GM21825 (cell line): Measurements from ENCODE around the gene MYO5B.
"Not testable (repeated sequence)": the region's sequence is repeated elsewhere in the genome, so short reads cannot be mapped to it uniquely, and the experiment has no call there.

Source experiments
- ATAC-seq: cut with Tn5 transposase; IDR thresholded peaks from one replicate; pipeline ENCODE4 v1.9.1; 2021; ENCODE audit warnings: mild to moderate bottlenecking, moderate library complexity; ENCODE audit not compliant: unreplicated experiment

The MYO5B gene

DNA sequence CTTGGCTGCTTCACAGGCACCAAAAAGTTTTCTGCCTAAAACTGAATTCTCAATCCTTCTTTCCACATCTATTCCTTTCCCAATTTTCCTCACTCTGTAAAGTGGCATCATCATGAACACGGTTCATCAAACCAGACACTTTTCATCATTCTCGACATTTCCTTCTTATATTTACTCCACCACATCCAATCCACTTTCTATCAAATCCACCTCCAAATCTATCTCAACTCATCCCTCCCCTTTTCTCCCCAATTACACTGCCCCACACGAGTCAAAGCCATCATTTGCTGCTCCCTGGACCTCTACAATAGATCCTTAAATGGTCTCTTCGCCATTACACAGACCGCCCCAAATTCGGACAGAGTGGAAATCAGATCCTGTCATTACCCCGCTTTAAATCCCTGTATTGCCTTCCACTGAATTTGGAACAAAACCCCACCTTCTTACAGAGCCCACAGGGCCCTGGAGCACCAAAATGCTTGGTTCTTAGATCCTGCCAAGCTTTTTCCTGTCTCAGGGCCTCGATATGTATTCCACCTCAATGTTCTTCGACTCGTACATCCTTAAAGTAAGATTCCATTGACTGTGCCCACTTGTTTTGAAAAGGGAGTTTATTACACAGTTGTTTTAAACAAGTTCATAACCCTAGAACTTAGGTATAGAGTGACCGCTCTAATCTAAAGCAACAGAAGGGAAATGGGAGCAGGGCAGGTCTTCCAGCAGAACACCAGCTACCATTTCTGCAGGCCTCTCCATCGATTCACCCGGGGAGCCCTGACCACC, 382.5 kb downstream of the MYO5B start:
- no peak for ATAC-seq

DNA sequence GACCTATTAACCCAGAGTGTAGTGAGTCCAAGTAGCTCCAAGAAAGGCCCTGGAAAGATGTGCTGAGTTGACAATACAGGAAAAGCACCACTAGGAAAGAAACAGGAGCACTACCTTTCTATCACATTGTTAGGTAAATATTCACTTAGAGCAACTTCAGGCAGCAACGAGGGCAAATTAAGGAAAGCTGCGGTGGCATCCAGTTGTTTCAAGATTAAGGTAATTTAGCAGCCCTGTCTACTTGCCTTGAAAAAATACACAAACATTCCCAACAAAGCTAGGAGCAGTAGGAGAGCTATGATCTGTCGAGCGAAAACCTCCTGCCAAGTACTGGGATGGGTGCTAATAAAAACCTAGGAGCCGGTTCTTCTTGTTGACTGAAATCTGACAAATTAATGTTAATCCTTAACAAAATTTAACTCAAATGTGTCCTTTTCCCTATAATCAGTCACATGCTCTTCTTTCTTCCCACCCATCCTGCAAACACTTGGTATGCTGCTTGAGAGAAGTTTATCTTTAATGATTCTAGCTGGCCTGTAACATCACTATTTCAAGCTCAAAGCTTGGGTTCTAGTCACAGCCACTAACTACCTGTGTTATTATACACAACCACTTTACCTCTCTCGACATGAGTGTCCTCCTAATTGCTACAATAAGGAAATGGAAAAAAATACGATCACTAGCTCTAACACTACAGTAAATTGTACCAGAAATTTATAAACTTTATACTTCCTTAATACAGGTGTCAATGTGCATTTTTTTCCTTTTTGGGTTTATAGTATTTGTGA, 383.6 kb downstream of the MYO5B start:
- ATAC-seq = no peak

DNA sequence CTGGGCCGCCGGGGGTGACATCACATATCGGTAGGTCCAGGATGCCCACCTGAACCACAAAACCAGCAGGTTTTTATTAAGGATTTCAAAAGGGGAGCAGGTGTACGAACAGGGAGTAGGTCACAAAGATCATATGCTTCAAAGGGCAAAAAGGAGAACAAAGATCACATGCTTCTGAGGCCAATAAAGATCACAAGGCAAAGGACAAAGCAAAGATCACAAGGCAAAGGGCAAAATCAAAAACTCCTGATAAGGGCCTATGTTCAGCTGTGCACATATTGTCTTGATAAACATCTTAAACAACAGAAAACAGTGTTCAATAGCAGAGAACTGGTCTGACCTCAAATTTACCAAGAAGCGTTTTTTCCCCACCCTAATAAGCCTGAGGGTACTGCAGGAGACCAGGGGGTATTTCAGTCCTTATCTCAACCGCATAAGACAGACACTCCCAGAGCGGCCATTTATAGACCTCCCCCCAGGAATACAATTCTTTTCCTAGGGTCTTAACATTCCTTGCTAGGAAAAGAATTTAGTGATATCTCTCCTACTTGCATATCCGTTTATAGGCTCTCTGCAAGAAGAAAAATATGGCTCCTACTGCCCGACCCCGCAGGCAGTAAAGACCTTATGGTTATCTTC, 386.3 kb downstream of the MYO5B start:
- ATAC-seq = not testable (repeated sequence)

DNA sequence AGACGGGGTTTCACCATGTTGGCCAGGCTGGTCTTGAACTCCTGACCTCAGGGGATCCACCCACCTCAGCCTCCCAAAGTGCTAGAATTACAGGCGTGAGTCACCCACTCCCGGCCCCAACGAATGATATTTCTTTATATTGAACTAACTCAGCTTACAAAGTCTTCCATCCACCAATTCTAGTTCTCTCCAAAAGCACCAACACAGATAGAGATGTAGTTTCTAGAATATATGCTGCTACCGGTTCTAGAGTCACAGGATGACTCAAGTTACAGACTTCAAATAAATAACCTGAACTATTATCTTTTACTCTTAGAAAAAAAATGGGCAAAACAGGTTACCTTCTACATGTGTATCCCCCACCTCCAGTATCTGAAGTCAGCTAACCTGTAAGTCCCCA, 390.9 kb downstream of the MYO5B start:
- ATAC-seq = no peak

DNA sequence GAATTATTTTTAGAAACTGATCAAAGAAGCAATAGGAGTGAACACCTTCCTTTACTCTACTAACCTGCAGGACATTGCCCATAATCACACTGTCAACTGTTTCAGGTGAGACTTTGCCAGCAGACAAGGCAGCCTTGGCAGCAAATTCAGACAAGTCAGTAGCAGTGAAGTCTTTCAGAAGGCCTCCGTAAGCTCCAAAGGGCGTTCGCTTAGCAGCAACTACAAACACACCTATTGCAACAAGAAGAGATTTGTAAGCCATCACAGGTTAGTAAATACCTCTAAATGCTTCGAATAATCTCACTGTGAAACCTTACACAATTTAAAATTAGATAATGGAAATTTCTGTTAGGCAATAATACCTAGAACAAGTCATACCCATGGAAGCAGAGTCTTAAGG, 392.3 kb downstream of the MYO5B start:
- no peak for ATAC-seq

DNA sequence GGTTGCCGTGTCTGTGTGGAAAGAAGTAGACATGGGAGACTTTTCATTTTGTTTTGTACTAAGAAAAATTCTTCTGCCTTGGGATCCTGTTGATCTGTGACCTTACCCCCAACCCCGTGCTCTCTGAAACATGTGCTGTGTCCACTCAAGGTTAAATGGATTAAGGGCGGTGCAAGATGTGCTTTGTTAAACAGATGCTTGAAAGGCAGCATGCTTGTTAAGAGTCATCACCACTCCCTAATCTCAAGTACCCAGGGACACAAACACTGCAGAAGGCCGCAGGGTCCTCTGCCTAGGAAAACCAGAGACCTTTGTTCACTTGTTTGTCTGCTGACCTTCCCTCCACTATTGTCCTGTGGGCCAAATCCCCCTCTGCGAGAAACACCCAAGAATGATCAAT, 394.5 kb downstream of the MYO5B start:
- not testable (repeated sequence) for ATAC-seq

DNA sequence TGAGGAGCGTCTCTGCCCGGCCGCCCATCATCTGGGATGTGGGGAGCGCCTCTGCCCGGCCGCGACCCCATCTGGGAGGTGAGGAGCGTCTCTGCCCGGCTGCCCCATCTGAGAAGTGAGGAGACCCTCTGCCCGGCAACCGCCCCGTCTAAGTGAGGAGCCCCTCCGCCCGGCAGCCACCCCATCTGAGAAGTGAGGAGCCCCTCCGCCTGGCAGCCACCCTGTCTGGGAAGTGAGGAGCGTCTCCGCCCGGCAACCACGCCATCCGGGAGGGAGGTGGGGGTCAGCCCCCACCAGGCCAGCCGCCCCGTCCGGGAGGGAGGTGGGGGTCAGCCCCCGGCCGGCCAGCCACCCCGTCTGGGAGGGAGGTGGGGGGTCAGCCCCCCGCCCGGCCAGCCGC, 395.1 kb downstream of the MYO5B start:
- not testable (repeated sequence) for ATAC-seq

DNA sequence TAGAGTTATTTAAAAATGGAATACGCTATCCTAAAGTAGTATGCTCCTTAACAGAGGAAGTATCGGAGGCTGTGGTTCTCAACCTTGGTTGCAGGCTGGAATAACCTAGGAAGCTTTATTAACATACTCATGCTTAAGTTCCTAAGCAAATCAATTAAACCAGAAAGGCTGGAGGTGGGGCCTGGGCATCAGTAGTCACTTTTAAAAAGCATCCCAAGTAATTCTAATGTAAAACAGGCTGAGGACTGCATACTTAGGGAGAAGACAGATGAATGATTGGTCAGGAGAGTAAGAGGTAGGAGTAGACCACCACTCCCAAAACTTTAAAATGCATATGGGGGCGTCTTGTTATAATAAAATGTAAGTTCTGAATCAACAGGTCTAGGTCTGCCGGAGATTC, 396.9 kb downstream of the MYO5B start:
- no peak for ATAC-seq

DNA sequence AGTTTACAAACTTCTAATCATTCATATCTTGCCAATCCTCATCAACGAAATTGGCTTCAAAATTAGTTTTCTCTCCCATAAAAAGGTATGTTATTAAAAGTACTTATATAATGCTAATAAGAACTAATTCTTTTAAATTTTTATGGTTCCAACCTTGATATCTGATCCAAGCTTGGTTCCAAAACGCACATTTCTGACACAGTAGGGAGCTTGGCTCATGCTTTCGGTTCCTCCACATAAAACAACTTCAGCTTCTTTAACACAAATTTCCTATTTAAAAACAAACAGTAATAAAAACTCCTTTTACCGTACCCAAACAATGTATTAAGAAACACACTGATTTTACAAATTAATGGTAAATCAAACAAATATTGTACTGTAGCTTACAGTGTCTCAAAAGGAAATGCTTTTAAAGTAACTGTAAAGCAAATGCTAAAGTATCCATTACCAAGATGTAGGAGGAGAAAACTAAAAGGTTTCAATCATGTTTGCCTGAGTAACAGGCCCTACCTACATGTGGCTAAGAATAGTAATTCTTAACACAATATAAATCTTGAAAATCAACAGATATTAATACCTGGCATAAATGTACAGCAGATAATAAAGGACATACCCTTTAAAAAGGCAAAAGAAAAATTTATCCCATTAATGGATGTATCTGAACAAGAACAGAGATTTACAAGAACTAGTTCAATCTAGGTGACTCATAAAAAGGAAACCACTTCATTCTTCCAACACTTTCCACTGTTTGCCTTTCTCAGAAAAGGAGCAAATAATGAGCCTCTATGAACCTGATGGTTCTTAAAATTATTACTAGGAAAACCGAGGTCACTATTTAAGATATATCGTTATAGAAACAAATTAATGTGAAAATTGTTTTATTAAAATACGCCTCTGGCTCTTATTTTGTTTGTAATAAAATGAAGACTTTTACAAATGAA, 399.1 kb downstream of the MYO5B start:
- ATAC-seq = no peak

DNA sequence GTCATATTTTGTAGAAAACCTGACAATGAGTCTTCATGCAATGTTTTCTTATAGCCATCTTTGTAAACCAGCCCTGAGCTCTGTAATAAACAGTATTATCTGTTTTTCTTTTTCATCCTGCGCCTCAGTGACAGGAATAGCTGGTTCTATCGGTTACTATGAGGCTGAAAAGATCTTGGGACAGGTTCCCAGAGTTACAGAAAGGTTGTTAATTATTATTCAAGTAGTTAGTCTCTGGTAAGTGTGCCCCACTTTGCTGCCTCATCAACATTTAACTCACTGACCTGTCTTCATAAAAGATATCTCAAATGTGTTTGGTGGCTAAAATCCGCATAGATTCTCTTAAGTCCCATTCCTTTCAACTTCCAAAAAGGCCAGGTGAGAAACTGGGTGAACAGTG, 400.2 kb downstream of the MYO5B start:
- no peak for ATAC-seq

DNA sequence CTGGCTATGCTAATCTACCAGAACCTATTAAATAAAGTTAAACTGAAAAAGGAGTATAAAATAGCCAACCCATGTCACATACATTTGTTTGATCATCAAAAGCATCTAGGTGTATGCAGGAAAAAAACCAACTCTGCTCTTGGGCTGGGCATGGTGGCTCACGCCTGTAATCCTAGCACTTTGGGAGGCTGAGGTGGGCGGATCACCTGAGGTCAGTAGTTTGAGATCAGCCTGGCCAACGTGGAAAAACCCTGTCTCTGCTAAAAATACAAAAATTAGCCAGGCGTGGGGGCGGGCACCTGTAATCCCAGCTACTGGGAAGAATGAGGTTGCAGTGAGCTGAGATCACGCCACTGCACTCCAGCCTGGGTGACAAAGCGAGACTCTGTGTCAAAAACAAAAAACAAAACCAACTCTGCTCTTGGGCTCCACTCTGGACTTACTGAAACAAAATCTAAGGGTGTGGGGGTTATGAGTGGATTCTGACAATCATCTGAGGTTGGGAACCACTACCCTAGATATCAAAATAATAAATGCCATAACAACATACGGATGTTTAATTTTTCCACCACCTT, 405.3 kb downstream of the MYO5B start:
- ATAC-seq = not testable (repeated sequence)

DNA sequence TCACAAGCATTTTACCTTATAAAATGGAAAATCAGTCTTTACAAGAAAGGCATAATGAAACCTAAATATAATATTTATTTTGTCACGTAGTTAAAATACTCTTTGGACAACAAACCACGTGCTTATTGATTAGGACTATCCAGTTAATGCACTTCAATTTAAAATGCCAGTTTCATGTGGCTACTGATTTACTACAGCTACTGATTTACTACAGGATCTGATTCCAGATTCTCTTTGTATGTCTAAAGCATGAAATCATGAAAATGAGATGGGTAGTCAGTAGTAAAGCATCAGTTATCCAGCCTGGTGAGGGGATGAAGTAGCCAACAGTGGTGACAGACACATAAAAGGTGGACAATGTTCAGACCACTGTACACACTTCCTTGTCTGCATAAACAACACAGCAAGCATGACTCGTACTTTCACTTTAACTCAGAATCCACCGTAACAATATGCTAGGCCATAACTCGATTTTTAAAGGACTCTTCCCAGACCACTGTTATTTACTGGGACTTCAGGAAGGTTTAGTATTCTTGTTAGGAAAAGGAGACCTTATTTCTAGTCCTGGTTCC, 406.5 kb downstream of the MYO5B start:
- ATAC-seq = no peak

DNA sequence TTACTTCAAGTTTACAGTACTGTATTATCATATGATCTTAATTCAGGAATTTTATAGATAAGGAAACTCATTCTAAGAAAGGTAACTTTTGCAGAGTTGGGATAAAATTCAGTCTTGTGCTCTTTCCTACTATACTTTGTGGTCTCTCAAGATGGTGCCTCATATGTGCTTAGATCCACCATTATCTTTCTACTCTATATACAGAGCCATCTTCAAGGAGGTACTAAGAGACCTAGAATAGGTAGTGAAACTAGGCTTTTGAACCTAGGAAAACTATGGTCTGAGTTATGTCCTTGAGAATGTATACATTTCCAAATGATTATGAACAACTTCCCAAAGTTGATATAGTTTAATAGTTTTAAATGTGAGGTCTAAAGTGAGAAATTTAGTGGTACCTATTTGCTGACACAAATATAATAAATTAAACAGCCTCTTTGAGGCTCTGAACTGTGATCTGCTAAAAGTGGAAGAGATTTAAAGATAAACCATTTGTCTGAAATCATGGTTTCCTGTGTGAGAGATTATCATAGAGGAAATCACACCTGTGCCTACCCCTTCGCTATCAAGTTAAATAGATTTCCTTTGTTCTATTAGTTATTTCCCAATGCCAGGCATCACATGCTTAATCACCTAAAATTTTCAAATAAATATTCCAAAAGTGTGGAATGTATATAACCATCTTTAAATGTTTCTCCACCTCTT, 408.8 kb downstream of the MYO5B start:
- ATAC-seq = no peak

DNA sequence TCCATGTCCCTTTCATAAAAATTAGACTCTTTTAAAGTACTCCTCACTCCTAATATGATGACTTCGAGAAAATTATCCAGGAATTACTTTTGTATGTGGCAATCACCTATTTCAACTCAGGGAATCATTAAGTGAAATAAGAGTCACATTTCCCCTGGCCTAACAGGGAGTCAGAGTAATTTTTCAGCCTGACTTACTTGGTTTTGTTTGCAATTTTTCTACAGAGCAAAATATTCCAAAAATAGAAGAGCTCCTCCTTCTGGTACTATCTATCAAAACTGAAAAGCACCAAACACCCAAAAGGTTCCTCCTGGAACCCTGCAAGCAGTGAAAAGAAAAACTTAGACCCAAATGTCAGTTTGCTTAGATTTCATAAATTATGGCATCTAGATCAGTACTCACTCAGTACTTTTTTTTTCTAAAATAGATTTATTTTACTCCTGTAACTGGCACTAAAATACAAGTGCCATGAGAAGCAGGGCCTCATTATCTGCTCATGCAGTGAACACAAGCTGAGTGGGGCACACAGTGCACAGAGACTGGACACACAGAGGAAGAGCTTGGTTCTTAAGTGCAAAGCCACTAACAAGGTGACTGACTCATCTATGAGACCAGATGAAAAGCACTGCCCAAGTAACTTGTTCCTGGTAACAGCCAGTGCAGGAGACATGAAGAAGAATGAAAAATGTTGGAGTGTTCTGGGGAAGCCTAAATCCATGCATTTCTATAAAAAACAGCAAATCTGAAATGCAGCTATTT, 410.3 kb downstream of the MYO5B start:
- no peak for ATAC-seq

DNA sequence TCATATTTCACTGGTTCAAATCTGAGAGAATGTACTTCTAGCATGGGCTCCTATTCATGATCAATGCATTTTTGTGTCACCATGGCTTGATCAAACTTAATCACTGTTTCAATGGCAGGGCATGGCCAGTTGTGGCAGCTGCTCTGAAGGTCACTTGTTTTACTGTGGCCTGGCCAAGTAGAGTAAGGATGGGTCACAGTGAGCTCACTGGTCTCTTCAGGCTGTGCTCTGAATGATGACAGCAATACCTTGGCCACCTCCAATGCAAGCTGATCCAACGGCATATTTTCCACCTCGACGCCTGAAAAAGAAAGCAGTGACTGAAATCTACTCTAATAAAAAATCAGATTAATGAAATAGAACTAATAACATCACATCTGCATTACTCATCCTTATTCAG, 411.3 kb downstream of the MYO5B start:
- ATAC-seq = not testable (repeated sequence)

DNA sequence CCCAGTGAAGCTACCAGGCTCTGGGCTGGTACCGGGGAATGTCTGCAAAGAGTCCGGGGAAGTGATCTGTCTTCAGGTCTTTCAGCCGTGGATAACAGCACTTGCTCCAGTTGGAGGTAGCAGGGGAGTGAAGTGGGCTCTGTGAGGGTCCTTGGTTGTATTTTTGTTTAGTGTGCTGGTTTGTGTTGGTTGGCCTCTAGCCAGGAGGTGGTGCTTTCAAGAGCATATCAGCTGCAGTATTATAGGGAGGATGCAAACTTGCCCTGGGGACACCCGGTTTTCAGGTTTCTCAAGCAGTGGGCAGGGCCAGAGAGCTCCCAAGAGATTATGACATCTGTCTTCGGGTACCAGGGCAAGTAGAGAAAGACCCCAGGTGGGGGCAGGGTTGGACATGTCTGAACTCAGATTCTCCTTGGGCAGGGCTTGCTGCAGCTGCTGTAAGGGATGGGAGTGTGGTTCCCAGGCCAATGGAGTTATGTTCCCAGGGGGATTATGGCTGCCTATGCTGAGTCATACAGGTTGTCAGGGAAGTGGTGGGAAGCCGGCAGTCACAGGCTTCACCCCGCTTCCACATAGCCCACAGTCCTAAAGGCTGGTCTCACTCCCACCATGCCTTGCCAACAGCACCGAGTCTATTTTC, 416.0 kb downstream of the MYO5B start:
- no peak for ATAC-seq
